GM11168 (cell line): Measurements from ENCODE around the gene CIT.

Experiments used
- in situ Hi-C: fragments of 300-500 bp; cut with MboI; formaldehyde crosslinking; loops from one replicate; pipeline ENCODE4 v1.12.0; 2022; ENCODE audit warnings: low sequenced_read_pairs; ENCODE audit not compliant: unreplicated experiment

The CIT gene

DNA sequence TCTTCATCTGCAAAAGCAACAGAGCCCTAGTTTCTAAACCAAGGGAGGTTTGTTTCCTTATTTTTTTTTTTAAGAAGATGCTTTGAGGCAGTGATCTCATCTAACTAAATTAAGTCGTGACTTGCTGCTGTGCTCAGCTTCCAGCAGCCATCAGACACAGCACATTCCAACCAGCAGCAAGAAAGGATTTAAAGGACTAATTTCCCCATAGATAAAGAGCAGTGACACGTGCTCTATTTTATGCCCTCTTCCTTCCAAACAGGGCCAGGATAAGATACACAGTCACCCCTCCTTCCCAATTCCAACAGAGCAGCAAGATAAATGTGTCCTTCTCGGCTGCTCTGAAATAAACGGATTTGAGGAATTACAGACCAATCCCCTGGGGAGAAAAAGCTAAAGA, 127.5 kb downstream of the CIT start:
- in situ Hi-C loops: no loop called here

GRCh38 chr12:119748497-119748896, 128.6 kb downstream of the CIT start:
- in situ Hi-C loops: no loop called here

GRCh38 chr12:119746169-119746568, 131.0 kb downstream of the CIT start:
- in situ Hi-C loops: no loop called here

- in situ Hi-C loops: no loop called here
Observed at GRCh38 chr12:119744900-119745606, 132.1 kb downstream of the CIT start.

GRCh38 chr12:119742700-119743099, 134.4 kb downstream of the CIT start:
- in situ Hi-C loops: no loop called here

DNA sequence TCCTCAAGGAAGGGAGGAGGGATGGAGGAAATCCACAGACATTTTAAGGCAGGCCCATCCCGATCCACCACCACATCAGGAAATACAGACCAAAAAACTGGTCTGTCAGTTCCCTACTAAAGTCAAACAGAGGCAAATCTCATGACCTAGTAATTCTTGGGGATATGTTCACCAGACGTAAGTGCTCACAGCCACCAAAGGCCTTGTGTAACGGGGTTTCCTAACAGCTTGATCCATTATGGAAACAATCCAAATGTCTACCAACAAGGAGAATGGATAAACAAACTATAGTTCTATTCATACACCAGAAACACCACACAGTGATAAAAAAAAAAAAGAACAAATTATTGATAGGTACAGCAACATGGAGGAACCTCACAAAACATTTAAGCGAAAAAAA, 136.3 kb downstream of the CIT start:
- in situ Hi-C loops: no loop called here

DNA sequence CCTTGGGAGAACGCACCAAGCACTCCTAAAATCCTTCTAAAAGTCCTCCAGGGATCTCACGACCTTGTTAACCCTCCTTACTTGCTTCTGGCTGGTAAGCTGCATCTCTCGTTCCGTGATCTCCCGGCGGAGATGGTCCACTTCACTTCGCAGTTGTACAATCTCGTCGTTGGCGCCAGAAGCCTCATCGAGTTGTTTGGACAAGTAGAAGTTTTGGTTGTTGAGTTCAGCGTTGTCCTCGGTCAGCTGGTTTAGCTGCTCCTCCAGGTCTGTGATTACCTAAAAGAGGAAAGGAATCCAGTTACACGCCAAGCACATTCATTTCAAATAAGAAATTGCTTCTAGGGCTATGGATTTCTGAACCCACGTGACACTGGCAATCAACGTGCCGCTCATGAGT, 142.0 kb downstream of the CIT start:
- in situ Hi-C loops: no loop called here

DNA sequence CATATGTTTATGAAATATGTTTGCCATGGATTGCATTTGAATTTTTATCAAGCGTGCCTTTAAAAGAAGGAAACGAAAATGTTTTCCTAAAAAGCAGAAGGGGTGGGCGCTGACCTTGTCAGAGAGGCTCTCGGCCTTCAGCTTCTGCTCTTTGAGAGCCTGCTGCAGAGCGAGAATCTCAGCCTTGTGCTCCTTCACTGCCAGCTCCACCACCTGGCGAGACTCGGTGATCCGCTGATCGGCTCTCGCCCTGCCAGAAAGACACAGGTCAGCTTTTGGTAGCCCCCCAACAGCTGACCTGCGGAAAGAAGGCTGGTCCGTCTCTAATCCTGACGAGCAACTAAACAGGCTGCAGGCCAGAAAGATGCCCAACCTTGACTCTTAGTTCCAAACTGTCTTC, 146.7 kb downstream of the CIT start:
- in situ Hi-C loops: no loop called here

- in situ Hi-C loops: no loop called here
Observed at GRCh38 chr12:119729871-119730270, 147.2 kb downstream of the CIT start.

DNA sequence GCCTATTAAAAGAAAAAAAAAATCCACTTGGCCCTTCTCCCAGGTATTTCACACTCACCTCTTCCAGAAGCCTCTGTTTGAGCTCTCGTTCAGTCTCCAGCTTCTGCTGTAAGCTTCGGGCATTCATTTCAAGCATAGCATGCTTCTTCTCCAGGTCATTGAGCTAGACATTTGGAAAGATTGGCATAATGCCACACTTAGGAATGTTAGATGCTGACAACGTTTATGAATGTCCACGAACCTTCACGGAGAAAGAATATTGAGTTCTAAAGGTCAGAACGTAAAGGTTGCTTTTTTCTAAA, 148.7 kb downstream of the CIT start:
- in situ Hi-C loops: no loop called here

GRCh38 chr12:119727600-119728443, 149.3 kb downstream of the CIT start:
- in situ Hi-C loops: no loop called here

GRCh38 chr12:119725523-119725922, 151.6 kb downstream of the CIT start:
- in situ Hi-C loops: no loop called here

DNA sequence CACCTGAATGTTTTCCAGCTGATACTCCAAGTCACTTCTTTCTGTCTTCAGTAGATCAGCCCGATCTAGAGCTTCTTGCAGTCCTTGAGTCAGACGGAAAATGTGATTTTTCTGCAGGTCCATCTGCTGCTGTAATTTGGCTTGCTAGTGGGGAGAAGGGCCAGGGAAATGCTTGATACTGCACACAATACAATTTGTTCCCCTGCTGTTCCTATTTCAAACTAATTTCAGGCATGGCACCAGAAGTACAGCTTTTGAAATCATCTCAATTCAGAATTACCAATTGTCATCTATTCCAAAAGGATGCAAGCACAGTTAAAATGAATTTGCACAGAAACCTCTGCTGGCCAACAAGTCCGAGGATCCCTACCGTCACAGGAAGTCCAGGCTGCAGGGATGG, 155.8 kb downstream of the CIT start:
- in situ Hi-C loops: no loop called here

- in situ Hi-C loops: no loop called here
Observed at GRCh38 chr12:119720349-119720748, 156.8 kb downstream of the CIT start.

GRCh38 chr12:119718141-119718540, 159.0 kb downstream of the CIT start:
- in situ Hi-C loops: no loop called here

- in situ Hi-C loops: no loop called here
Observed at GRCh38 chr12:119715268-119715620, 161.9 kb downstream of the CIT start.

GRCh38 chr12:119714614-119715267, 162.4 kb downstream of the CIT start:
- in situ Hi-C loops: no loop called here

DNA sequence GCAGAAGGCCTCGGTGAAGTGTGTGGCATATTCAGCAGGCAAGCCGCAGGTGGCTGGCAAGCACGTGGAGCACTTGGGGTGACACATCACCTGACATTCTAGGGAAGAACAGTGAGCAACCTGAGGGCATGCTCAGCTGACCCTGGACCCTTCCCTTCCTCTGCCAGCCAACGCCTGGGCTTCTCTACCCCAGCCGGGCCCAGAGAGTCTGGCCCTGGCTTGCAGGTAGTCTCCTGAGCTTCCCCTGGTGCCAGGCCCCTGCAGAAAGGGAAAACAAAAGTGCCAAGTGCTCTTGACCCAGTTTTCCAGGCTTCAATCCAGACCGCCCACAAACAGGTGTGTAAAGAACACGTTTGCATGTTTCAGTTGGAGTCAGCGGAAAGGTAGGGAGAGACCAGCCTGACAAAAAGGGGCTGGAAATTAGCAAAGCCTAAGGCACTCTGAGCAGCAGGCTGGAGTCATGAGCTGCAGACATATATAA, 163.5 kb downstream of the CIT start:
- in situ Hi-C loops: no loop called here

DNA sequence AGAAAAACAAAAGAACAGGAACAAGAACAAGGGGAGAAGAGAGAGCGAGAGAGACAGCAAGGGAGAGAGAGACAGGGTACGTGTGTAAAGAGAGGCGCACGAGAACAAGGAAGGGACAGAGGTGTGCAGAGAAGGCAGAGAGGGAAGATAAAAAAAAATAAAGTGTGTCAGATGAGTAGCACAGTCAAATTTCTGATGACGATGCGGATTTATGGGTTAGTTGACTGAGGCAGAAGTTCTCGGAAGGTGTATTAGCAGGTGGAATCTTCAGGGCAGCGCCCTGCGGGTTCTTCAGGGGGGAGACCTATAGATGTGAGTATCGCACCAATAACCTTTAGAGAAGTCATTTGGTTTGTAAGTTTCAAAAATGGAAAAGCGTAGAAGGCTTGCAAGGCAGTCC, 164.4 kb downstream of the CIT start:
- in situ Hi-C loops: no loop called here

- in situ Hi-C loops: no loop called here
Observed at GRCh38 chr12:119711693-119712092, 165.4 kb downstream of the CIT start.

- in situ Hi-C loops: no loop called here
Observed at GRCh38 chr12:119710965-119711551, 166.1 kb downstream of the CIT start.
